ENCODE measurements around the gene FBXW4.
"Not testable (repeated sequence)": the region's sequence is repeated elsewhere in the genome, so short reads cannot be mapped to it uniquely, and the experiment has no call there.

FBXW4 gene

GRCh38 chr10:101646364-101646763 lies 48.6 kb downstream of the FBXW4 start:
- DNase-seq (ENCODE audit: extremely low read depth, low read depth) = no peak
- no peak for TF ChIP-seq CTCF (IDR thresholded peaks at IDR 0.05; ENCODE audit: low read depth, low read length)

GRCh38 chr10:101645659-101646058 lies 49.3 kb downstream of the FBXW4 start:
- no peak for TF ChIP-seq CTCF (IDR thresholded peaks at IDR 0.05; ENCODE audit: low read depth, low read length)
- no peak for DNase-seq (ENCODE audit: extremely low read depth, low read depth)

GRCh38 chr10:101644002-101644401 lies 51.0 kb downstream of the FBXW4 start:
- TF ChIP-seq CTCF (IDR thresholded peaks at IDR 0.05; ENCODE audit: low read depth, low read length) = no peak
- DNase-seq (ENCODE audit: extremely low read depth, low read depth) = no peak

DNA sequence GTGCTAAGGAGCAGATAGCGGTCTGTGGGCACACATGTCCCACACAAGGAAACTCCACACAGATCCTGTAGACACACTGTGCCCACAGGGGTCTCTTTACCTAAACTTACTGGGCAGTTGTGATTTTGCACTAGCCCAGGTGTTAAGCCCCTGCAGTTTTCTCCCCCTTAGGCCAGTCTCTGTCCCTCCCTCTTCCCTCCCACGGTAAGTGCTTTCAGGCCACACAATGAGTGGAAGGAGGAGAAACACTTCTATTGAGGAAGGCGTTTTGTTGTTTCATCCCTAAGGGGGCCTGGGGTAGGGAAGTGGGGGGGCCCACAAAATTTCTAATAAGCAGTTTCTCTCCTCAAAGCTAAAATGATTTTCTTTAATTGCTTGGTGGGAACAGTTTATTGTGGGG lies 51.4 kb downstream of the FBXW4 start:
- DNase-seq (ENCODE audit: extremely low read depth, low read depth) = no peak
- TF ChIP-seq CTCF (IDR thresholded peaks at IDR 0.05; ENCODE audit: low read depth, low read length) = no peak

DNA sequence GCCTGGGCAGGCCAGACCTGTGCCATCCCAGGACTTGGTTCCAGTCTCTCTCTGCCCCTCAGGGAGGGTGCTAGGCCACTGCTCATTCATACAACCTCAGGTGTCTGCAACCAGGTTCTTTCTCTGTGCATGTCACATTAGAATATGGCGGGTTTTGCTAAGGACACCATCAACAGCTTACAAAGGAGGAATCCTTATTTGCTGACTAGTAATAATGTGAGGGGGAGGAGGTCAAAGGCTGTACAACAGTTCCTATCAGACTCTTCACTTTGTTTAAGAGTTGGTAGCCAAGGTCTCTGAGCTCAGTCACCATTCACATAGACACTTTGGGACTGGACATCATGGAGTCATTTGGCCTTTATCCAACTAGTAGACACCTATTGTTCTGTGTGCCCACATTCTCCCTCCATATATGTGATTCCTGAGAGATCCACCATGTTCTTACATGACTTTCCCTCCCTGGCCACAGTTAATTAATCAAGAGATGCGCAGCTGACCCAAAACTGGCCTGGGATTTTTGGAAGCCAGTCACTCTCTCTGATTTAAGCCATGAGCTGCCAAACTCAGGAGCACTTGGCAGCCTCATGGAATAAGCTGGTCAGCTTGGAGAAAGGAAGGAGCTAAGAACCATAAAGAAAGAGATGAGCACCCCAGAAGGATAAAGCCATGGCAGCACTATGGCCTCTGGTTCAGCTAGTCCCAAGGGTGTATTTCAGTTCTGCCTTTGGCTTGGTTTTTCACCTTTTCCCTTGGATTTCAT lies 55.6 kb downstream of the FBXW4 start:
- TF ChIP-seq CTCF (IDR thresholded peaks at IDR 0.05; ENCODE audit: low read depth, low read length) = no peak
- DNase-seq (ENCODE audit: extremely low read depth, low read depth) = no peak

DNA sequence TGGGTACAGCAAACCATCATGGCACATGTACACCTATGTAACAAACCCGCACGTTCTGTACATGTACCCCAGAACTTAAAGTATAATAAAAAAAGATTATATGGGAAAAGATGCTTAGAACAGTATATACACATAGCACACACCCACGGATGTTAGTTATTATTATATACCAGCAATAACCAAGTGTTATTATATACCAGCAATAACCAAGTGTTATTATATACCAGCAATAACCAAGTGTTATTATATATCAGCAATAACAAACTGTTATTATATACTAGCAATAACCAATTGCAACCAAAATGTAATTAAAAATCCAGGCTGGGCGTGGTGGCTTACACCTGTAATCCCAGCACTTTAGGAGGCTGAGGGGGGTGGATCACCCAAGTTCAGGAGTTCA lies 61.5 kb downstream of the FBXW4 start:
- DNase-seq (ENCODE audit: extremely low read depth, low read depth) = not testable (repeated sequence)

- TF ChIP-seq CTCF (IDR thresholded peaks at IDR 0.05; ENCODE audit: low read depth, low read length) = no peak
- DNase-seq (ENCODE audit: extremely low read depth, low read depth) = no peak
Observed at GRCh38 chr10:101631821-101632475, 63.0 kb downstream of the FBXW4 start.

GRCh38 chr10:101630633-101630920 lies 64.4 kb downstream of the FBXW4 start:
- no peak for DNase-seq (ENCODE audit: extremely low read depth, low read depth)
- no peak for TF ChIP-seq CTCF (IDR thresholded peaks at IDR 0.05; ENCODE audit: low read depth, low read length)

All from AG09319 (cell line).